CD4-positive, alpha-beta memory T cell (primary cell): Measurements from ENCODE around the gene PRDM16. TPM values are rescaled to one million over a fixed set of nuclear protein-coding genes. Genes with fewer than 3 reads are reported as not detected.

Experiments used
- CTCF ChIA-PET: fragments of 350-600 bp; sonication (Branson Sonifier 250); formaldehyde crosslinking; loops from one replicate; lab custom pipeline; 2021; ENCODE audit warnings: inconsistent platforms; ENCODE audit not compliant: partially characterized antibody; lab: Charles Lee
- POLR2A ChIA-PET: fragments of 350-600 bp; sonication (Branson Sonifier 250); formaldehyde crosslinking; loops from one replicate; lab custom pipeline; 2021; ENCODE audit not compliant: partially characterized antibody; lab: Charles Lee
- DNase-seq, 5 donors: peaks; one replicate each; pipeline versions ENCODE4 v3.0.0 to v3.0.0-alpha.2; 2020 to 2022; ENCODE audit warnings: mixed read lengths in 1 of 5
- H3K27ac ChIP-seq: one replicate; pipeline ENCODE4 v1.7.0; 2013; ENCODE audit warnings: low read depth, low read length
- H3K27me3 ChIP-seq: 2 replicates; pipeline ENCODE4 v1.7.0; 2013; ENCODE audit warnings: mild to moderate bottlenecking, low read length, moderate library complexity; ENCODE audit not compliant: insufficient read depth
- H3K36me3 ChIP-seq: 2 replicates; pipeline ENCODE4 v1.7.0; 2013; ENCODE audit warnings: mild to moderate bottlenecking, low read length, moderate library complexity; ENCODE audit not compliant: insufficient read depth
- H3K4me1 ChIP-seq: 2 replicates; pipeline ENCODE4 v1.7.0; 2013; ENCODE audit warnings: mild to moderate bottlenecking, low read length, moderate library complexity; ENCODE audit not compliant: insufficient read depth
- H3K4me3 ChIP-seq, 2 donors: one replicate each; pipeline ENCODE4 v1.7.0; 2013; ENCODE audit warnings: low read length in 2 of 2, mild to moderate bottlenecking in 1 of 2
- H3K9me3 ChIP-seq, 2 donors: one replicate each; pipeline ENCODE4 v1.7.0; 2013; ENCODE audit warnings: low read length in 2 of 2, control low read depth in 1 of 2; ENCODE audit not compliant: control insufficient read depth in 1 of 2
- H3K27ac Mint-ChIP-seq, 7 donors: one replicate each; pipeline ENCODE4 v1.8.0; 2020 to 2021; ENCODE audit warnings: mixed read lengths in 7 of 7, mild to moderate bottlenecking in 6 of 7, inconsistent platforms in 3 of 7, moderate library complexity in 3 of 7
- H3K27me3 Mint-ChIP-seq, 2 donors: one replicate each; pipeline ENCODE4 v1.8.0; 2020 to 2021; ENCODE audit warnings: mixed read lengths in 2 of 2
- H3K36me3 Mint-ChIP-seq, 2 donors: one replicate each; pipeline ENCODE4 v1.8.0; 2020 to 2021; ENCODE audit warnings: mixed read lengths in 2 of 2, inconsistent platforms in 1 of 2, mild to moderate bottlenecking in 1 of 2
- H3K4me1 Mint-ChIP-seq, 4 donors: one replicate each; pipeline ENCODE4 v1.8.0; 2020 to 2021; ENCODE audit warnings: mixed read lengths in 4 of 4, mild to moderate bottlenecking in 1 of 4
- H3K4me3 Mint-ChIP-seq, 8 donors: one replicate each; pipeline ENCODE4 v1.8.0; 2020 to 2021; ENCODE audit warnings: mixed read lengths in 8 of 8, mild to moderate bottlenecking in 7 of 8, moderate library complexity in 6 of 8, inconsistent platforms in 3 of 8
- H3K9me3 Mint-ChIP-seq, 8 donors: one replicate each; pipeline ENCODE4 v1.8.0; 2020 to 2021; ENCODE audit warnings: mixed read lengths in 8 of 8, mild to moderate bottlenecking in 5 of 8, inconsistent platforms in 3 of 8, moderate library complexity in 1 of 8
- intact Hi-C: fragments of 100-400 bp; cut with micrococcal nuclease; formaldehyde crosslinking; loops from one replicate; pipeline ENCODE4 v1.15.1; 2023
- polyA plus RNA-seq, 2 donors: library from polyadenylated mRNA; unstranded; fragments of 300-500 nt; fragmentation: Illumina TruSeq; gene quantifications; one replicate each; pipeline ENCODE4 v1.2.3, GENCODE V29; 2021
- total RNA-seq, 2 experiments: library from RNA; stranded (reverse); gene quantifications; one replicate each; pipeline ENCODE4 v1.2.3, GENCODE V29; 2021

The PRDM16 gene
- total and polyA plus RNA-seq, 4 experiments from 2014 or later = not detected

- intact Hi-C loops = no loop called here
- no peak overlapping the region for H3K4me3 Mint-ChIP-seq
- no peak overlapping the region for H3K27ac Mint-ChIP-seq
- no peak overlapping the region for H3K4me3 ChIP-seq
- H3K9me3 Mint-ChIP-seq = no peaks in the 10 kb centered on the region
- no peaks in the 10 kb centered on the region for H3K36me3 ChIP-seq
- peaks cover 8 to 13% of the 10 kb centered on the region in 2 donors for H3K27me3 Mint-ChIP-seq
- CTCF ChIA-PET = no interaction called here
- no peaks in the 10 kb centered on the region for H3K9me3 ChIP-seq
- no peak overlapping the region for H3K27ac ChIP-seq
- H3K4me1 Mint-ChIP-seq = no peaks in the 10 kb centered on the region
- no peak for DNase-seq
- POLR2A ChIA-PET = no interaction called here
- H3K36me3 Mint-ChIP-seq = no peaks in the 10 kb centered on the region
- H3K4me1 ChIP-seq = no peaks in the 10 kb centered on the region
- no peaks in the 10 kb centered on the region for H3K27me3 ChIP-seq
Observed at GRCh38 chr1:3386205-3387002, 317.4 kb downstream of the PRDM16 start.

DNA sequence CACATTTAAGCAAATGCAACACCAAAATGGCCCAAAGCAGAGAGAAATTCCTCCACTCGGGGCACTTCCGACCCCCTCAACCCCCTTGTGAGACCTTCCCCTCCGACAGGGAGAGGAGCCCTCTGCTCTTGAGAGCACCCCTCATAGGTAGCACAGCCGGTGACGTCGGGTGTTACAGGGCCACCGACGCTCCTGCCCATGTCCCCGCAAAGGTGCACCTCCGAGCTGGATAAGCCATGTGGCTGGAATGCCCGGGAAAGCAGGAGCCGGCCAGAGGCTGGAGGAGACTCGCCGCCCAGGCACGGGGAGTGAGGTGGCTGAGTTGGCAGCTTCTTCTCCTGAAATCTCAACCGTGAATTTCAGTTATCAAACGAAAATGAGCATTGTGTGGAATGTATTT lies 318.4 kb downstream of the PRDM16 start:
- Histone ChIP-seq H3K36me3 (no peaks in the 10 kb centered on the region), H3K9me3 (no peaks in the 10 kb centered on the region), H3K27ac (no peak overlapping the region), H3K4me1 (no peaks in the 10 kb centered on the region), H3K27me3 (no peaks in the 10 kb centered on the region), H3K4me3 (no peak overlapping the region)
- Mint-ChIP-seq H3K27ac (no peak overlapping the region), H3K9me3 (no peaks in the 10 kb centered on the region), H3K36me3 (no peaks in the 10 kb centered on the region), H3K27me3 (peaks cover 12 to 13% of the 10 kb centered on the region in 2 donors), H3K4me1 (no peaks in the 10 kb centered on the region), H3K4me3 (no peak overlapping the region)
- ChIA-PET POLR2A (no interaction called here), CTCF (no interaction called here)
- intact Hi-C loops = no loop called here
- DNase-seq = no peak

DNA sequence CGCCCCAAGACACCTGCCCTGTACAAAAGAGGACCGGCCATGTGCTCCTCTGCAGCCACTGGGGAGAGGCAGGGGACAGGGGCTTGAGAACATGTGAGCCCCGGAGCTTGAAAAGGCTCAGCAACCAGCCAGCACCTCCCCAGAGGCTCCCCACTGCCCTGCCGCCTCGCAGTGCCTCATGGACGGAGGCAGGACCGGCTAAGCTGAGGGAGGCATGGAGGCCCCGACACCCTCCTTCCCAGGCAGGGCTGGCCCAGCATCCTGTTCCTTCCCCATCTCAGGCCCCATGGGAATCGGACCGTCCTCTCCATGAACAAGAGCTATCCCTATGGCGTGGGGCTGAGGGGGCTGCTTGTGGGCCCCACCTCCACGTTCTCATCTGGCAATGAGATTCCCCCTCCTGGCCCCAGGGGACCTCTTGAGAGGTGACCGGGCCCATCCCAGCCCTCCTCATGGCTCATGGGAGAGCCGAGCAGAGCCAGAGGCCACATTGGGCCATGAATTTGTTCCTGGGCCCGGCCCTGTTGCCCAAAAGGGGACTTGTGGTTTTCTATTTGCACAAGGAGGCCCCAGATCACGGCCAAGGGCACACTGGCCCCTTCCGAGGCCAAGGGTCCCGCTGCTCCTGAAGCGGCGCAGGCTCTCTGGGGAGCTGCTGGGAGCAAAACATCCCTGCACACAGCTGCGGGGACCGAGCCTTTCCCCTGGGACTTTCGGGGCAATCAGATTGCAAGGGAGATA lies 320.3 kb downstream of the PRDM16 start:
- CTCF ChIA-PET = no interaction called here
- H3K4me3 ChIP-seq = no peak overlapping the region
- no peaks in the 10 kb centered on the region for H3K27me3 ChIP-seq
- DNase-seq = no peak
- no peaks in the 10 kb centered on the region for H3K4me1 ChIP-seq
- no peaks in the 10 kb centered on the region for H3K9me3 Mint-ChIP-seq
- peaks cover 0 to 6% (median 2%) of the 10 kb centered on the region in 4 donors for H3K4me1 Mint-ChIP-seq
- H3K27ac ChIP-seq = no peak overlapping the region
- H3K36me3 ChIP-seq = no peaks in the 10 kb centered on the region
- H3K9me3 ChIP-seq = no peaks in the 10 kb centered on the region
- POLR2A ChIA-PET = no interaction called here
- intact Hi-C loops = no loop called here
- peaks cover 21 to 24% of the 10 kb centered on the region in 2 donors for H3K27me3 Mint-ChIP-seq
- no peaks in the 10 kb centered on the region for H3K36me3 Mint-ChIP-seq
- no peak overlapping the region for H3K4me3 Mint-ChIP-seq
- H3K27ac Mint-ChIP-seq = no peak overlapping the region

DNA sequence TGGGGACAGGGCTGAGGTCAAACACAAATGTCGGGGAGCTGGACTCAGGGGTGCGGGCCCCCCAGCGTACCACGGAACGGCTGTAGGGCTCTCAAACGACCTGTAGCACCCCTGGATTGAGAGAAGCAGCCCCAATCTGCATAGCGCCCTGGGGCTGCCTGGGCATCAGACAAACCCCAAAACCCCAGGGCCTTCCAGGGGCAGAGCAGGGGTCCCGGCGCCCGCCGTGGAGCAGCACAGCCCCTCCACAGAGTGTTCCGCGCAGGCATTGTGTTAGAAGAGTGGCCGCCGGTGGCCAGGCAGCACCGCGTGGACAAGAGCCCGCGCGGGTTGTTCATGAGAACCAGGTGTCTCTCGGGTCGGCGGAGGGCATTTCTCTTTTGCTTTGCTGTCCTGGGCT lies 321.3 kb downstream of the PRDM16 start:
- Mint-ChIP-seq H3K27ac (peak overlapping the region in 1 of 7 donors; percentile 53), H3K36me3 (no peaks in the 10 kb centered on the region), H3K4me1 (peaks cover 0 to 6% (median 2%) of the 10 kb centered on the region in 4 donors), H3K9me3 (no peaks in the 10 kb centered on the region), H3K27me3 (peaks cover 29 to 31% of the 10 kb centered on the region in 2 donors), H3K4me3 (no peak overlapping the region)
- Histone ChIP-seq H3K27ac (no peak overlapping the region), H3K36me3 (no peaks in the 10 kb centered on the region), H3K4me1 (no peaks in the 10 kb centered on the region), H3K27me3 (no peaks in the 10 kb centered on the region), H3K4me3 (no peak overlapping the region), H3K9me3 (no peaks in the 10 kb centered on the region)
- POLR2A ChIA-PET = no interaction called here
- CTCF ChIA-PET = no interaction called here
- DNase-seq = no peak
- intact Hi-C loops = no loop called here

GRCh38 chr1:3391711-3392110 lies 322.7 kb downstream of the PRDM16 start:
- no peaks in the 10 kb centered on the region for H3K36me3 Mint-ChIP-seq

GRCh38 chr1:3393024-3393986 lies 324.3 kb downstream of the PRDM16 start:
- Histone ChIP-seq H3K4me1 (no peaks in the 10 kb centered on the region), H3K27me3 (no peaks in the 10 kb centered on the region), H3K4me3 (no peak overlapping the region), H3K36me3 (no peaks in the 10 kb centered on the region), H3K9me3 (no peaks in the 10 kb centered on the region), H3K27ac (no peak overlapping the region)
- POLR2A ChIA-PET = no interaction called here
- Mint-ChIP-seq H3K4me3 (peak overlapping the region in 2 of 8 donors; percentile 43 to 45), H3K9me3 (no peaks in the 10 kb centered on the region), H3K4me1 (peaks cover 0 to 6% (median 2%) of the 10 kb centered on the region in 4 donors), H3K27ac (no peak overlapping the region), H3K27me3 (peaks cover 31 to 35% of the 10 kb centered on the region in 2 donors), H3K36me3 (no peaks in the 10 kb centered on the region)
- CTCF ChIA-PET = no interaction called here
- intact Hi-C loops = no loop called here
- no peak for DNase-seq

More at GRCh38 chr1:3391711-3392110, 322.7 kb downstream of the PRDM16 start:
- Mint-ChIP-seq H3K4me1 (peaks cover 0 to 6% (median 2%) of the 10 kb centered on the region in 4 donors), H3K27me3 (peaks cover 37% of the 10 kb centered on the region in 2 donors), H3K9me3 (no peaks in the 10 kb centered on the region), H3K27ac (no peak overlapping the region), H3K4me3 (no peak overlapping the region)
- Histone ChIP-seq H3K9me3 (no peaks in the 10 kb centered on the region), H3K27me3 (no peaks in the 10 kb centered on the region), H3K4me1 (no peaks in the 10 kb centered on the region), H3K27ac (no peak overlapping the region), H3K36me3 (no peaks in the 10 kb centered on the region), H3K4me3 (no peak overlapping the region)
- POLR2A ChIA-PET = no interaction called here
- intact Hi-C loops = no loop called here
- CTCF ChIA-PET = no interaction called here
- DNase-seq = no peak
